ENCODE results near the gene IFFO2.

Gene IFFO2

GRCh38 chr1:18989896-18990295 is 33.4 kb upstream of the IFFO2 start:
- no peak overlapping the region for H3K4me3 ChIP-seq (ENCODE audit: control insufficient read depth, low read depth, low read length)
- TF ChIP-seq CTCF (IDR thresholded peaks at IDR 0.05; ENCODE audit: control insufficient read depth, insufficient read depth, low read depth, low read length, missing control alignments) = no peak
- no peak for DNase-seq (ENCODE audit: low read depth)

- H3K4me3 ChIP-seq (ENCODE audit: control insufficient read depth, low read depth, low read length) = no peak overlapping the region
- no peak for DNase-seq (ENCODE audit: low read depth)
- no peak for TF ChIP-seq CTCF (IDR thresholded peaks at IDR 0.05; ENCODE audit: control insufficient read depth, insufficient read depth, low read depth, low read length, missing control alignments)
Measured at GRCh38 chr1:18989176-18989799, 32.8 kb upstream of the IFFO2 start.

GRCh38 chr1:18981242-18981641 is 24.8 kb upstream of the IFFO2 start:
- no peak overlapping the region for H3K4me3 ChIP-seq (ENCODE audit: control insufficient read depth, low read depth, low read length)
- no peak for TF ChIP-seq CTCF (IDR thresholded peaks at IDR 0.05; ENCODE audit: control insufficient read depth, insufficient read depth, low read depth, low read length, missing control alignments)
- no peak for DNase-seq (ENCODE audit: low read depth)

GRCh38 chr1:18978706-18979105 is 22.2 kb upstream of the IFFO2 start:
- TF ChIP-seq CTCF (IDR thresholded peaks at IDR 0.05; ENCODE audit: control insufficient read depth, insufficient read depth, low read depth, low read length, missing control alignments) = no peak
- no peak for DNase-seq (ENCODE audit: low read depth)
- no peak overlapping the region for H3K4me3 ChIP-seq (ENCODE audit: control insufficient read depth, low read depth, low read length)

GRCh38 chr1:18977428-18977827 is 21.0 kb upstream of the IFFO2 start:
- DNase-seq (ENCODE audit: low read depth) = no peak
- TF ChIP-seq CTCF (IDR thresholded peaks at IDR 0.05; ENCODE audit: control insufficient read depth, insufficient read depth, low read depth, low read length, missing control alignments) = no peak

GRCh38 chr1:18976096-18976495 is 19.6 kb upstream of the IFFO2 start:
- DNase-seq (ENCODE audit: low read depth) = no peak
- H3K4me3 ChIP-seq (ENCODE audit: control insufficient read depth, low read depth, low read length) = no peak overlapping the region
- TF ChIP-seq CTCF (IDR thresholded peaks at IDR 0.05; ENCODE audit: control insufficient read depth, insufficient read depth, low read depth, low read length, missing control alignments) = no peak

More at GRCh38 chr1:18977428-18977827, 21.0 kb upstream of the IFFO2 start:
- no peak overlapping the region for H3K4me3 ChIP-seq (ENCODE audit: control insufficient read depth, low read depth, low read length)
